SH-SY5Y (cell line): ENCODE results near the gene TRMT61A.

Source experiments
- GATA2 ChIP-seq: IDR thresholded peaks from 2 replicates; pipeline ENCODE4 v1.6.1; 2011; ENCODE audit warnings: mild to moderate bottlenecking, low read depth, low read length
- GATA3 ChIP-seq: IDR thresholded peaks from 2 replicates; pipeline ENCODE4 v1.6.1; 2011; ENCODE audit warnings: low read depth, mild to moderate bottlenecking, low read length, moderate library complexity

GRCh38 chr14:103485504-103485903 lies 43.5 kb upstream of the TRMT61A start:
- TF ChIP-seq GATA2: no peak
- no peak for TF ChIP-seq GATA3
